Measurements from ENCODE around the gene LPAR2.

LPAR2 gene

DNA sequence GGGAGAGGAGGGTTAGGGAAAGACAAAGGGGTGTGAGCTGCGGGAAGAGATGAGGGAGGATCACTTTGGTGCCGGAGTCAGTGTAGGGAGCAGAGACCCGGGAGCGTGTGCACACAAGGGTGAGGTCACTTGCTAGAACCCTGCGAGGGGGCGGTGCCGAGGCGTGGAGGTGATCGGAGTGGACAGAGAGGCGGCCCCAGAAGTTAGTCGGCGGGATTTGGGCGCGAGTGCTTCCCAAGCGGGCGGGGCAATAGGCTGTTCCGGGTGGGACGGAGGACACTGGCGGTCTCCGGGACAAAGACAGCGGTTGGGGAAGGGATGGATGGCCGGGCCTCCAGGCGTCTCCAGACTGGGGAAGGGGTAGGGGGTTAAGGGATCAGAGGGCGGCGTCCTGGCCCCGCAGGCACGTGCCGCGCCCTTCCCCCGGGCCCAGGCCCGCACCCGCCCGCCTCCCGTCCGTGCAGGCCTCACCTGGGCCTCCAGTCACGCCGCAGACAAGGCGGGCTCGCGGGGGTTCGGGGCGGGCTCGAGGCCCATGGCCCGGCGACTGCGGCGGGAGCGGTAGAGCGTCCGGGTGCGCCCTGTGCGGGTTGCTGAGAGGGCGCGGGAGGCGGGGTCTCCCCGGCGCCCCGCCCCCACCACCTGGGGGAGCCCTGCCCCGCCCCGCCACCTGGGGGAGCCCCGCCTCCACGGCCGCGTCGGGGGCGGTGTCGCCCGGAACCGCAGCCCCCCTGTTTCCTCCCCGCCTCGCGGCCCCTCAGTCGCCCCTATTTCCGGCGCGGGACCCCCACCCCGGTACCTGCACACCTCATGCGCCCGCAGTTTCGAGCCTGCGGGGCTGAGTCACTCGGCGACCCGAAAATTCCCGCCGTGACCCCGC is at the start of gene LPAR2:
TSS of gene LPAR2 (minus strand) at position 600 of the 880 bp plus-strand sequence. CDS start 945 bp downstream, outside the sequence.
- Histone ChIP-seq H3K9me3 (ENCODE audit: insufficient read depth, low read depth, low read length) (no peaks in the 10 kb centered on the region), H3K4me2 (ENCODE audit: low read depth, low read length, poor library complexity, severe bottlenecking) (no peak within 1 kb of the TSS), H3K9me2 (replicated peaks; ENCODE audit: low read depth, low read length) (no peaks in the 10 kb centered on the region), H3K4me1 (ENCODE audit: insufficient read depth, low read length, poor library complexity, severe bottlenecking) (no peaks in the 10 kb centered on the region), H3K27me3 (ENCODE audit: insufficient read depth, low read length, poor library complexity, severe bottlenecking) (no peaks in the 10 kb centered on the region), H3F3A (ENCODE audit: low read depth) (no peaks in the 10 kb centered on the region), H3K4me3 (ENCODE audit: low read length, poor library complexity, severe bottlenecking) (no peak within 1 kb of the TSS), H4K20me1 (ENCODE audit: insufficient read depth, low read length, poor library complexity, severe bottlenecking) (no peaks in the 10 kb centered on the region), H2AFZ (ENCODE audit: low read length) (no peak within 1 kb of the TSS), H3K9ac (ENCODE audit: low read depth, low read length, poor library complexity, severe bottlenecking) (no peak within 1 kb of the TSS), H3K36me3 (ENCODE audit: insufficient read depth, low read length) (no peaks in the 10 kb centered on the region), H3K79me2 (ENCODE audit: insufficient read depth, low read length) (no peaks in the 10 kb centered on the region)
- TF ChIP-seq EZH2phosphoT487 (IDR thresholded peaks at IDR 0.05; ENCODE audit: borderline replicate concordance): no peak
- TF ChIP-seq, protein P1, sequence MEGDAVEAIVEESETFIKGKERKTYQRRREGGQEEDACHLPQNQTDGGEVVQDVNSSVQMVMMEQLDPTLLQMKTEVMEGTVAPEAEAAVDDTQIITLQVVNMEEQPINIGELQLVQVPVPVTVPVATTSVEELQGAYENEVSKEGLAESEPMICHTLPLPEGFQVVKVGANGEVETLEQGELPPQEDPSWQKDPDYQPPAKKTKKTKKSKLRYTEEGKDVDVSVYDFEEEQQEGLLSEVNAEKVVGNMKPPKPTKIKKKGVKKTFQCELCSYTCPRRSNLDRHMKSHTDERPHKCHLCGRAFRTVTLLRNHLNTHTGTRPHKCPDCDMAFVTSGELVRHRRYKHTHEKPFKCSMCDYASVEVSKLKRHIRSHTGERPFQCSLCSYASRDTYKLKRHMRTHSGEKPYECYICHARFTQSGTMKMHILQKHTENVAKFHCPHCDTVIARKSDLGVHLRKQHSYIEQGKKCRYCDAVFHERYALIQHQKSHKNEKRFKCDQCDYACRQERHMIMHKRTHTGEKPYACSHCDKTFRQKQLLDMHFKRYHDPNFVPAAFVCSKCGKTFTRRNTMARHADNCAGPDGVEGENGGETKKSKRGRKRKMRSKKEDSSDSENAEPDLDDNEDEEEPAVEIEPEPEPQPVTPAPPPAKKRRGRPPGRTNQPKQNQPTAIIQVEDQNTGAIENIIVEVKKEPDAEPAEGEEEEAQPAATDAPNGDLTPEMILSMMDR (conservative IDR thresholded peaks at IDR 0.05; ENCODE audit: low read length): no peak

DNA sequence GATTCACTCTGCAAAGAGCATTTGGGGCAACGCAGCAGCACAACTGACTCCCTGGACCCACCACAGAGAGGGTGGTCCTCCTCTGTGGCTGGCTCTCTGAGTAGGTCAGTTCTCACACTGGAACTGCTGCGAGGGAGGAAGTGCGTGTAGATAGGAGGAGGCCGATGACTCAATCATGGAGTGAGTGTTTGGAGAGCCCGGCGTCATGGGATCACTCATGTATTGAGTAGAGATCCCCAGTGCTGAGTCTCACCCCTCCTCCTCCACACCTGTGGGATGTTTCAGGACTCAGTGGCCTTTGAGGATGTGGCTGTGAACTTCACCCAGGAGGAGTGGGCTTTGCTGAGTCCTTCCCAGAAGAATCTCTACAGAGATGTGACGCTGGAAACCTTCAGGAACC is 49.6 kb upstream of the LPAR2 start:
- H3K36me3 ChIP-seq (ENCODE audit: insufficient read depth, low read length): peaks cover 49% of the 10 kb centered on the region
- H3K4me2 ChIP-seq (ENCODE audit: low read depth, low read length, poor library complexity, severe bottlenecking): no peak overlapping the region
- no peaks in the 10 kb centered on the region for H3K27me3 ChIP-seq (ENCODE audit: insufficient read depth, low read length, poor library complexity, severe bottlenecking)
- H3K9me2 ChIP-seq (replicated peaks; ENCODE audit: low read depth, low read length): no peaks in the 10 kb centered on the region
- H4K20me1 ChIP-seq (ENCODE audit: insufficient read depth, low read length, poor library complexity, severe bottlenecking): no peaks in the 10 kb centered on the region
- no peak for TF ChIP-seq EZH2phosphoT487 (IDR thresholded peaks at IDR 0.05; ENCODE audit: borderline replicate concordance)
- TF ChIP-seq, protein P1 (conservative IDR thresholded peaks at IDR 0.05; ENCODE audit: low read length): no peak
- peaks cover 2% of the 10 kb centered on the region for H3K4me1 ChIP-seq (ENCODE audit: insufficient read depth, low read length, poor library complexity, severe bottlenecking)
- H3K9ac ChIP-seq (ENCODE audit: low read depth, low read length, poor library complexity, severe bottlenecking): no peak overlapping the region
- H3K9me3 ChIP-seq (ENCODE audit: insufficient read depth, low read depth, low read length): peaks cover 14% of the 10 kb centered on the region; the same call in 1 of the 2 replicates
- no peaks in the 10 kb centered on the region for H3F3A ChIP-seq (ENCODE audit: low read depth)
- H2AFZ ChIP-seq (ENCODE audit: low read length): no peak overlapping the region
- no peak overlapping the region for H3K4me3 ChIP-seq (ENCODE audit: low read length, poor library complexity, severe bottlenecking)
- peaks cover 38% of the 10 kb centered on the region; the same call in 1 of the 2 replicates for H3K79me2 ChIP-seq (ENCODE audit: insufficient read depth, low read length)

DNA sequence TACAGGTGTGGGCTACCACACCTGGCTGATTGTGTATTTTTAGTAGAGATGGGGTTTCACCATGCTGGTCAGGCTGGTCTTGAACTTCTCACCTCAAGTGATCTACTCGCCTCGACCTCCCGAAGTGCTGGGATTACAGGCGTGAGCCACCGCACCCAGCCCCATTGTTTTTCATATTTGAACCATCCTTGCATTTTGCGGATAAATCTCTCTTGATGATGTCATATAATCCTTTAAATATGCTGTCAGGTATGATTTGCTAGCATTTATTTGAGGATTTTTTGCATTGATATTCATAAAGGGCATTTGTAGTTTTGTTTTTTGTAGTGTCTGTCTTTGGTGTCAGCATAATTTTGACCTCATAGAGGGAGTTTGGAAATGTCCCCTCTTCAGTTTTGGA is 46.3 kb upstream of the LPAR2 start:
- H4K20me1 ChIP-seq (ENCODE audit: insufficient read depth, low read length, poor library complexity, severe bottlenecking): peaks cover 3% of the 10 kb centered on the region
- H3K9me2 ChIP-seq (replicated peaks; ENCODE audit: low read depth, low read length): no peaks in the 10 kb centered on the region
- H3K27me3 ChIP-seq (ENCODE audit: insufficient read depth, low read length, poor library complexity, severe bottlenecking): no peaks in the 10 kb centered on the region
- no peak for TF ChIP-seq EZH2phosphoT487 (IDR thresholded peaks at IDR 0.05; ENCODE audit: borderline replicate concordance)
- TF ChIP-seq, protein P1 (conservative IDR thresholded peaks at IDR 0.05; ENCODE audit: low read length): no peak
- H3K9me3 ChIP-seq (ENCODE audit: insufficient read depth, low read depth, low read length): peaks cover 7% of the 10 kb centered on the region; the same call in 1 of the 2 replicates
- no peak overlapping the region for H3K9ac ChIP-seq (ENCODE audit: low read depth, low read length, poor library complexity, severe bottlenecking)
- peaks cover 69% of the 10 kb centered on the region for H3K79me2 ChIP-seq (ENCODE audit: insufficient read depth, low read length)
- H3F3A ChIP-seq (ENCODE audit: low read depth): no peaks in the 10 kb centered on the region
- no peak overlapping the region for H3K4me3 ChIP-seq (ENCODE audit: low read length, poor library complexity, severe bottlenecking)
- H3K36me3 ChIP-seq (ENCODE audit: insufficient read depth, low read length): peaks cover 33% of the 10 kb centered on the region
- no peak overlapping the region for H3K4me2 ChIP-seq (ENCODE audit: low read depth, low read length, poor library complexity, severe bottlenecking)
- peaks cover 8% of the 10 kb centered on the region for H3K4me1 ChIP-seq (ENCODE audit: insufficient read depth, low read length, poor library complexity, severe bottlenecking)
- H2AFZ ChIP-seq (ENCODE audit: low read length): no peak overlapping the region
